ENCODE results near the gene KCNC1. TPM values are rescaled to one million over a fixed set of nuclear protein-coding genes. Genes with fewer than 3 reads are reported as not detected.

Gene KCNC1
- total RNA-seq, 4 donors from 2014 or later = not detected

GRCh38 chr11:17760102-17761029 lies 25.8 kb downstream of the KCNC1 start:
- TF ChIP-seq, protein P1, sequence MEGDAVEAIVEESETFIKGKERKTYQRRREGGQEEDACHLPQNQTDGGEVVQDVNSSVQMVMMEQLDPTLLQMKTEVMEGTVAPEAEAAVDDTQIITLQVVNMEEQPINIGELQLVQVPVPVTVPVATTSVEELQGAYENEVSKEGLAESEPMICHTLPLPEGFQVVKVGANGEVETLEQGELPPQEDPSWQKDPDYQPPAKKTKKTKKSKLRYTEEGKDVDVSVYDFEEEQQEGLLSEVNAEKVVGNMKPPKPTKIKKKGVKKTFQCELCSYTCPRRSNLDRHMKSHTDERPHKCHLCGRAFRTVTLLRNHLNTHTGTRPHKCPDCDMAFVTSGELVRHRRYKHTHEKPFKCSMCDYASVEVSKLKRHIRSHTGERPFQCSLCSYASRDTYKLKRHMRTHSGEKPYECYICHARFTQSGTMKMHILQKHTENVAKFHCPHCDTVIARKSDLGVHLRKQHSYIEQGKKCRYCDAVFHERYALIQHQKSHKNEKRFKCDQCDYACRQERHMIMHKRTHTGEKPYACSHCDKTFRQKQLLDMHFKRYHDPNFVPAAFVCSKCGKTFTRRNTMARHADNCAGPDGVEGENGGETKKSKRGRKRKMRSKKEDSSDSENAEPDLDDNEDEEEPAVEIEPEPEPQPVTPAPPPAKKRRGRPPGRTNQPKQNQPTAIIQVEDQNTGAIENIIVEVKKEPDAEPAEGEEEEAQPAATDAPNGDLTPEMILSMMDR (IDR thresholded peaks at IDR 0.05) = no peak
- no peak for TF ChIP-seq POLR2AphosphoS5 (IDR thresholded peaks at IDR 0.05)
- no peak for TF ChIP-seq EP300 (IDR thresholded peaks at IDR 0.05)
- TF ChIP-seq POLR2A (IDR thresholded peaks at IDR 0.05) = no peak
- H3K27ac ChIP-seq = no peak overlapping the region
- H3K36me3 ChIP-seq = no peaks in the 10 kb centered on the region
- peaks cover 4% of the 10 kb centered on the region for H3K27me3 ChIP-seq
- H3K4me1 ChIP-seq = no peaks in the 10 kb centered on the region
- no peaks in the 10 kb centered on the region for H3K9me3 ChIP-seq
- WGBS = 47% methylated on average over 7 of the region's 23 CpGs
- no peak for DNase-seq (ENCODE audit: low spot score in 2 of 2)
- no peak overlapping the region for H3K4me3 ChIP-seq

GRCh38 chr11:17762309-17762974 lies 27.9 kb downstream of the KCNC1 start:
- no peak for DNase-seq (ENCODE audit: low spot score in 2 of 2)
- Histone ChIP-seq H3K27ac (no peak overlapping the region), H3K4me1 (no peaks in the 10 kb centered on the region), H3K36me3 (no peaks in the 10 kb centered on the region), H3K27me3 (no peaks in the 10 kb centered on the region), H3K9me3 (no peaks in the 10 kb centered on the region), H3K4me3 (no peak overlapping the region)
- 81% methylated on average over 15 of the region's 17 CpGs for WGBS
- TF ChIP-seq POLR2A (IDR thresholded peaks at IDR 0.05) (no peak), EP300 (IDR thresholded peaks at IDR 0.05) (no peak), POLR2AphosphoS5 (IDR thresholded peaks at IDR 0.05) (no peak)
- TF ChIP-seq, protein P1 (IDR thresholded peaks at IDR 0.05) = no peak

GRCh38 chr11:17763244-17763643 lies 28.7 kb downstream of the KCNC1 start:
- Histone ChIP-seq H3K9me3 (no peaks in the 10 kb centered on the region), H3K4me3 (no peak overlapping the region), H3K4me1 (no peaks in the 10 kb centered on the region), H3K36me3 (no peaks in the 10 kb centered on the region), H3K27me3 (no peaks in the 10 kb centered on the region), H3K27ac (no peak overlapping the region)
- TF ChIP-seq POLR2A (IDR thresholded peaks at IDR 0.05) = no peak
- TF ChIP-seq, protein P1 (IDR thresholded peaks at IDR 0.05) = no peak
- no peak for TF ChIP-seq EP300 (IDR thresholded peaks at IDR 0.05)
- TF ChIP-seq POLR2AphosphoS5 (IDR thresholded peaks at IDR 0.05) = no peak
- no peak for DNase-seq (ENCODE audit: low spot score in 2 of 2)
- WGBS = 93% methylated on average over 7 of the region's 7 CpGs

DNA sequence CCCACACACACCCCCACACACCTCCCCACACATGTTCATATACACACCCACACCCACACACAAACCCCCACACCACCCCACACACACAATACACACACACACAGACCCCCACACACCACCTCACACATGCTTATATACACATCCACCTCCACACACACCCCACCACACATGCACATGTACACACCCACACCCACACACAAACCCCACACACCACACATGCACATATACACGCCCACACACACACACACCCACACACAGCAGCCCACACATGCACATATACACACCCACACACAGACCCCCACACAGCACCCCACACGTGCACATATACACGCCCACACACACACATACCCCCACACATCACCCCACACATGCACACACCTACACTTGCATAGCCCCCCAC lies 29.1 kb downstream of the KCNC1 start:
- Histone ChIP-seq H3K4me1 (no peaks in the 10 kb centered on the region), H3K27ac (no peak overlapping the region), H3K27me3 (no peaks in the 10 kb centered on the region), H3K4me3 (no peak overlapping the region), H3K36me3 (no peaks in the 10 kb centered on the region), H3K9me3 (no peaks in the 10 kb centered on the region)
- whole genome bisulfite sequencing = 59% methylated on average over 3 of the region's 3 CpGs
- TF ChIP-seq EP300 (IDR thresholded peaks at IDR 0.05) (no peak), POLR2AphosphoS5 (IDR thresholded peaks at IDR 0.05) (no peak), POLR2A (IDR thresholded peaks at IDR 0.05) (no peak)
- TF ChIP-seq, protein P1 (IDR thresholded peaks at IDR 0.05) = no peak
- DNase-seq (ENCODE audit: low spot score in 2 of 2) = no peak
